Lung (tissue), 12 donors: Measurements from ENCODE around the gene ZCCHC18. TPM values are rescaled to one million over a fixed set of nuclear protein-coding genes. Genes with fewer than 3 reads are reported as not detected.
A peak's percentile ranks its signal among the peaks of the same experiment; 100 is the strongest.

Experiments used
- ATAC-seq: fragments of 200-7000 bp; cut with Tn5 transposase; one replicate; pipeline ENCODE4 v1.9.1; 2020; ENCODE audit warnings: moderate number of reproducible peaks; ENCODE audit not compliant: insufficient read depth, low FRiP score
- DNase-seq, 3 donors: peaks; one replicate each; pipeline ENCODE4 v3.0.0-alpha.2; 2013 to 2017
- H3K27ac ChIP-seq, 2 donors: one replicate each; pipeline ENCODE4 v1.5.1; 2013; ENCODE audit warnings: mild to moderate bottlenecking in 2 of 2, moderate library complexity in 2 of 2, control low read depth in 1 of 2, inconsistent platforms in 1 of 2, low read depth in 1 of 2, low read length in 1 of 2
- H3K27me3 ChIP-seq, 3 donors: one replicate each; pipeline ENCODE4 v1.5.1; 2013; ENCODE audit warnings: low read length in 2 of 3; ENCODE audit not compliant: control insufficient read depth in 3 of 3, insufficient read depth in 3 of 3
- H3K36me3 ChIP-seq, 4 donors: one replicate each; pipeline ENCODE4 v1.5.1; 2013; ENCODE audit warnings: low read length in 4 of 4, mild to moderate bottlenecking in 1 of 4, moderate library complexity in 1 of 4; ENCODE audit not compliant: control insufficient read depth in 4 of 4, insufficient read depth in 4 of 4
- H3K4me1 ChIP-seq, 5 donors: one replicate each; pipeline ENCODE4 v1.5.1; 2013; ENCODE audit warnings: low read length in 5 of 5, mild to moderate bottlenecking in 2 of 5, moderate library complexity in 1 of 5; ENCODE audit not compliant: control insufficient read depth in 5 of 5, insufficient read depth in 5 of 5
- H3K4me3 ChIP-seq: one replicate; pipeline ENCODE4 v1.5.1; 2013; ENCODE audit warnings: mild to moderate bottlenecking, control low read depth, moderate library complexity
- H3K9ac ChIP-seq, 2 donors: one replicate each; pipeline ENCODE4 v1.5.1; 2013; ENCODE audit warnings: low read length in 2 of 2, control low read depth in 1 of 2; ENCODE audit not compliant: insufficient read depth in 1 of 2
- H3K9me3 ChIP-seq, 4 donors: one replicate each; pipeline ENCODE4 v1.5.1; 2013; ENCODE audit warnings: low read length in 3 of 4, mild to moderate bottlenecking in 1 of 4, moderate library complexity in 1 of 4; ENCODE audit not compliant: control insufficient read depth in 4 of 4, insufficient read depth in 3 of 4
- CTCF ChIP-seq: IDR thresholded peaks from 2 replicates; pipeline ENCODE4 v1.5.1; 2012; ENCODE audit warnings: mild to moderate bottlenecking; ENCODE audit errors: control extremely low read depth, extremely low read depth
- WGBS, 2 donors: extraction: QIAGEN DNeasy Blood & Tissue Kit; methylation state at CpG; one replicate each; pipeline ENCODE4 v1.1.7; 2013; 5-methylcytosine and 5-hydroxymethylcytosine counted together
- polyA plus RNA-seq, 2 donors: library from polyadenylated mRNA; stranded (reverse); fragments of 200-250 nt; gene quantifications; one replicate each; pipeline ENCODE4 v1.2.1, GENCODE V29; 2013
- total RNA-seq, 2 donors: library from RNA; depleted of rRNA in 1 of 2; stranded (reverse); fragments of >200 nt in 1 of 2; gene quantifications; one replicate each; pipeline ENCODE4 v1.2.1, GENCODE V29; 2014 to 2021
- donor health status: control.
- donor health status: control.
- donor health status: Bipolar disorder and iron deficiency.
- donor health status: healthy.
- donor health status: DM: yes; HTN: yes; CAD: no.

The ZCCHC18 gene
- total and polyA plus RNA-seq, 4 donors, result 0.24 to 1.1 (median 0.54) TPM

DNA sequence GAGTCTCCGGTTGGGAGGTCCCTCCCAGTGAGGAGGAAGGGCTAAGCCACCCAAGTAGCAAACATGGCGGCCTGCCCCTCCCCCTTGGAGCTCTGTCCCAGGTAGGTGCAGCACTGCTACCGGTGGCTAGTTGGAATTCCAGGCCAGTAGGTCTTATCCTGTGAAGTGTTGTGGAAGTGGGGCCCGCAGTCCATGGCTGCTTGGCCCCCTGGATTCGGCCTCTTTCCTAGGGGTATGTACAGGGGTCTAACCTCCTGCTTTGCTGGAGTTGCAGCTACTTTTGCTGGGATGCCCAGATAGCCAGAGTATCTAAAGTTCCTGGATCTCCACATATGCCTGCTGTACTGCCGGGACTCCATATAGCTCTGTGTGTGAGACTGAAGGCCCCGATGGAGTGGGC lies 26.4 kb upstream of the ZCCHC18 start:
- Histone ChIP-seq H3K27me3 (peaks cover 4 to 36% (median 20%) of the 10 kb centered on the region in 3 donors), H3K4me1 (no peaks in the 10 kb centered on the region), H3K9me3 (peaks cover 0 to 7% (median under 1%) of the 10 kb centered on the region in 4 donors), H3K27ac (no peak overlapping the region), H3K9ac (no peak overlapping the region), H3K4me3 (no peak overlapping the region), H3K36me3 (no peaks in the 10 kb centered on the region)
- ATAC-seq (no peak), DNase-seq (no peak)
- WGBS, 2 donors, result 79 to 96% methylated on average over 5 to 7 of the region's 7 CpGs
- no peak for TF ChIP-seq CTCF

DNA sequence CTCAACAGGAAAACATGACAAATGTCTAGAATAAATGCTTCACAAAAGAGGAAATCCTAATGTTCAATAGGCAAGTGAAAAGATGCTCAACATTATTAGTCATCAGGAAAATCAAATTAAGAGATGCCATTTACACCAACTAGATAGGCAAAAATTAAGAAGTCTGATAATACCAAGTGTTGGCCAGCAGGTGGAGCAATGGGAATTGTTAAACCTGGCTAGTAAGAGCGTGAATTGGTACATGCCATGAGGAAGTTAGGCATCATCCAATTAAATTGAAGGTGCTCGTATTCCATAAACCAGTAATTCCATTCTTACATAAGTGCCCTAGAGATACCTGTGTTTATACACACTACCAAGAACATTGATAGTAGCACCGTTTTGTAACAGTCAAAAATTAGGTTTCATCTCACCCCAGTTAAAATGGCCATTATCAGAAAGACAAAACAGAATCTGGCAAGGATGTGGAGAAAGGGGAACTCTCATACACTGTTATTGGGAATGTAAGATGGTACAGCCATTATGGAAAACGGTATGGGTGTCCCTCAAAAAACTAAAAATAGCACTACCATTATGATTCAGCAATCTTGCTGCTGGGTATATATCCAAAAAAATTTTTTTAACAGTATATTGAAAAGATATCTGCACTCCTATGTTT lies 14.0 kb upstream of the ZCCHC18 start:
- peak; percentile 56 for TF ChIP-seq CTCF
- no peaks in the 10 kb centered on the region for H3K36me3 ChIP-seq
- no peak overlapping the region for H3K9ac ChIP-seq
- DNase-seq, result peak; percentile 48 to 78 (median 62)
- H3K9me3 ChIP-seq, result peaks cover 0 to 2% (median 0%) of the 10 kb centered on the region in 4 donors
- H3K27me3 ChIP-seq, result peaks cover 0 to 54% (median 16%) of the 10 kb centered on the region in 3 donors
- ATAC-seq, result peak; percentile 87
- H3K4me3 ChIP-seq, result no peak overlapping the region
- 0 to 2% methylated on average over 4 of the region's 4 CpGs for WGBS, 2 donors
- H3K4me1 ChIP-seq, result no peaks in the 10 kb centered on the region
- no peak overlapping the region for H3K27ac ChIP-seq

- no peaks in the 10 kb centered on the region for H3K4me1 ChIP-seq
- no peak overlapping the region for H3K4me3 ChIP-seq
- no peak for TF ChIP-seq CTCF
- H3K27ac ChIP-seq, result no peak overlapping the region
- H3K9ac ChIP-seq, result no peak overlapping the region
- no peaks in the 10 kb centered on the region for H3K36me3 ChIP-seq
- ATAC-seq (no peak), DNase-seq (no peak)
- peaks cover 0 to 2% (median 0%) of the 10 kb centered on the region in 4 donors for H3K9me3 ChIP-seq
- H3K27me3 ChIP-seq, result peaks cover 0 to 50% (median 12%) of the 10 kb centered on the region in 3 donors
Measured at GRCh38 chrX:104098919-104099318, 13.4 kb upstream of the ZCCHC18 start.

- Histone ChIP-seq H3K9ac (no peak overlapping the region), H3K27ac (no peak overlapping the region), H3K9me3 (peaks cover 0 to 2% (median 0%) of the 10 kb centered on the region in 4 donors), H3K36me3 (no peaks in the 10 kb centered on the region), H3K27me3 (peaks cover 6 to 38% (median 16%) of the 10 kb centered on the region in 3 donors), H3K4me3 (no peak overlapping the region), H3K4me1 (no peaks in the 10 kb centered on the region)
- ATAC-seq (no peak), DNase-seq (no peak)
- WGBS, 2 donors, result 67 to 93% methylated on average over 8 to 10 of the region's 10 CpGs
- TF ChIP-seq CTCF, result no peak
Measured at GRCh38 chrX:104104676-104105075, 7.6 kb upstream of the ZCCHC18 start.
